KG1 (cell line): ENCODE data around the gene CCNY.
"Not testable (repeated sequence)": the region's sequence is repeated elsewhere in the genome, so short reads cannot be mapped to it uniquely, and the experiment has no call there.

Experiments used
- DNase-seq: peaks from one replicate; lab custom pipeline; 2025; lab: John Stamatoyannopoulos, UW

Gene CCNY

DNA sequence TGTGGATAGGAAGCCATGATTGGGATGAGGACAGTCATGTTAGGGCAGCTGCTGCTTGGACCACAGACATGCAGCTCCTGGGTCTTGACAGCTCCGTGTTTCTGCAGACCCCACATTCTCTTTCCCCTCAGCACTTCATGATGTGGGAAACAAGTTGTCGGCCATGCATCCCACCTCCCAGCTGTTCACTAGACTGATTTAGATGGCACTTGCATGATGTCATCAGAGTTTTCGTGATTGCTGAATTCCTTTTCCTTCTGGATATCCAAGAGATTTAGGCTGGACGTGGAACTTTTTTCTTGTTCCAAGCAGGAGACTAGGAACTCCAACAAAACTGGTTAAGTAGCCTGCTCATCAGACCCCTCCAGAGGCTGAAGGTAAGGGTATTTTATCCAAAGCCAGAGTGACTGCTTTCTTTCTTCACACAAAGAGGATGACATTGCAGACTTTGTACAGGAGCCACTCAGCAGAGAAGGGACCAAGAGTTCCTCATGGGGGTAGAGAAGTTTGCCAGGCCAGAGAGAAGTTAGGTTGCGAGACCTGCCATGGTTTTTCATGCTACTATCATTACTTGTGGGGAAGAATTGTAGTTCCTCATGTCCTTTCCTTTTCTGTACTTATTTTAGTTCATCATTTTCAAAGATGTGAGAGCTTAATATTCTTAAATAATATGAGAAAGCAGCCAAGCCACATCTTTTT lies 151.2 kb downstream of the CCNY start:
- no peak for DNase-seq

DNA sequence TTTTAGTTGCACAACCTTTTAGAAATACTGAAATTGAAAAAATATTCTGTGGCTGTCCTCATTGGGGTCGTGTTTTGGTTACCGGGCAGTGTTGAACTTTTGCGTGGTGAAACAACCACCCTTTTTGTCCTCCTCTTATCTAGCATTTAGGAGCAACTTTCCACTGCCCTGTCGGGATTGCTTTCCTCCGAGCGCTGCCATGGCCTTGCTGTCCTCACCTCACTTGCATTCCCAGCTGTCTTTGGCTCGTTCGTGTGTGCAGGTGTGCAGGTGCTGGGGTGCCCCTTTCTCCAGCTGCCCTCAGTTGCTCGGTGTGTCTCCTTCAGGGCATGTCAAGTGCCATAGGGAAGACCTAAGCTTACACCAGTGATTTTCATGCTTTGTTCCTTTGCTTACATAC lies 151.9 kb downstream of the CCNY start:
- no peak for DNase-seq

DNA sequence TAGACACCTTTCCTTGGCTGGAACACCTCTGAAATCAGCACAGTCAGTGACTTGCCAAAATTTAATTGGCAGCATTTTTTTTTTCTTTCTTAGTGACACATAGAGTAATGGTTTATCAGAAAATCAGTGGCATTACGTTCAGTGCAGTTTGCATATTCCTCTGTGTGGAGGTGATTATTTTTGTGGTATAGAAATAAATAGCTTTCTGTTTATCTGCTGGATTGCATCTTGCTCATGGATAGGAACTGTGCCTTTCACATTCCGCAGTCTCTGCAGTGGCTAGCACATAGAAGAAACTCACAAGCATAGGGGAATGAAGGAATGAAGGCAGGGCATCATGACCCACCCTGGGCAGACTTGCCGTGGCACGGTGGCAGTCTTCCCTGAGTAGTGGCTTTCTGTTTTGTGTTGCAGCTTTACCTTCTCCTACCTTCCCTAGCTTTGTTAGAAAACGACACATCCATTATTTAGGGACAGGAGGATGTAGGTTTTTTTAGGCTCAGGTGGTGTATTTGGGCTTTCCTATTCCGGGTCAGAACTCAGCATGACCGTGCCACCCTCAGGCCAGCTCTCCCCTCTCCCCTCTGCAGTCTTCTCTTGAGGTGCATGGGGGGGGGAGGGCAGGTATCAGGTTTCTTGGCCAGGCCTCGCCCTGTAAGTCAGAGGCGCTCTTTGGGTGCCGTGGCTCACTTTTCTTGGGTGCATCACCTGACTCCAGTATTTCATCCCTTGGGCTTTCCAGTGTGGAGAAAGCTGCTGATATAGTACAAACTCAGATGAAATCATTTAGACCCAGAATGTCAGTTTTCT lies 156.3 kb downstream of the CCNY start:
- no peak for DNase-seq

DNA sequence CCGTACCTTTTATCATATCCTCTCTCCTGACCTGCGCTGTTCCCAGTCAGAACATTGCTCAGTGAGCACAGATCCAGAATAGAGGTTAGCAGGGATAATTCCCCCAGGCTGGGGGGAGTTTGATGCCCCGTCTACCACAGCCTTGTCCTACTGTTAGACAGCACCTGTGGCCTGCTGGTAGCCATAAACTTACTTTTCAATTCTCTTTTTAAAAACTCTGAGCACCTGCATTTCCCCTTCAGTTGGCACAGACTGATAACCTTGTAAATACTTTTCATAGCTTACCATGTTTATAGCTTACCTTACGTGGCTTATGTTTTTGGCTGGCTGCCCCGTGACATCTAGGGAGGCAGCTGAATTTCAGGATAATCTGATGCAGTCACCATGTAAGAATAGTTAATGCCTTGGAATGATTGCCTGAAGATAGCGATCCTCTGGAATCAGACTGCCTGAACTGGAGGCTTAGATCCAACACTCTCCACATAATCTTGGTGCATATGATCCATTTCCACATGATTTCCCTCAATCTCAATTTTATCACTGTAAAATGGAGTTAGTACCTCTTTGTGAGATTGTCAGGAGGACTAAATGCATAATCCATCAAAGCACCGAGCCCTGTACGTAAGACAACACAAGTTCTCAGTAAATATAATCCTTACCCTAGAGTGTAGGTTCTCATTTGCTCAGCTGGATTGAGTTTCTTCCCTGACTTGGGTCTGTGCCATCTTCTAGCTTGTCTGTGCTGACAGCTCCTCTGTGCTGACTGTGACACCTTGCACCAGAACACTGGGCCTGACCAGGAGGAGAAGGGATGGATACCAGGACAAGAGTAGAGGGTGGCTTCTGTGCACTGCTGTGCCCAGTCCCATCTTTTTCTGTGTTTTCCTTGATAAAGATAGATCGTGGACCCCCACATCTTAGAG lies 157.1 kb downstream of the CCNY start:
- no peak for DNase-seq

DNA sequence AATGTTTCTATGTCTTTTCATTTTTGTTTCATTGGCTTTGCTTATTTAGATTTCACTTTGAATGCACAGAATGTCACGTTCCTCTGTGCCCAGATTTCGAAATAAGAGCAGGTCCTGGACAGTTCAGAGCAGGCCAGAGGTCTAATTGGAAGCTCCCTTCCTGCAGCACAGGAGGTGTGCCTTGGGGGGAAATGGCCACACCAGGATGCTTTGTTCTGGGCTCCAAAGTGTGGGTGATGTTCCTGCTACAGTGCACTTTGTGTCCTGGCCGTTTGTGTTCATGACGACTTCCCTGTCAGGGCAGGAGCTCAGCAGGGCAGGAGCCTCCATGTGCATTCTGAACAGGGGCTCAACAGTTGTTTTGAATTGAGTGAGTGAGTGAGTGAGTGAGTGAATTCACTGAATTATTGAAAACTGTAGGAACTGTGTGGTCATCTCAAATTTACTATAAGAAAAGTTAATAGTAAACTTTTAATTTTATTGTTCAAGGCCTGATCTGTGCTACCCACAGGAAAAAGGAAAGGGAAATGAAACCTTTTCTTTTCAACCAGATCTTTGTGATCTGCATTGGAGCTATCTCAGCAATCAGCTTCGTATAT lies 159.3 kb downstream of the CCNY start:
- DNase-seq: no peak

DNA sequence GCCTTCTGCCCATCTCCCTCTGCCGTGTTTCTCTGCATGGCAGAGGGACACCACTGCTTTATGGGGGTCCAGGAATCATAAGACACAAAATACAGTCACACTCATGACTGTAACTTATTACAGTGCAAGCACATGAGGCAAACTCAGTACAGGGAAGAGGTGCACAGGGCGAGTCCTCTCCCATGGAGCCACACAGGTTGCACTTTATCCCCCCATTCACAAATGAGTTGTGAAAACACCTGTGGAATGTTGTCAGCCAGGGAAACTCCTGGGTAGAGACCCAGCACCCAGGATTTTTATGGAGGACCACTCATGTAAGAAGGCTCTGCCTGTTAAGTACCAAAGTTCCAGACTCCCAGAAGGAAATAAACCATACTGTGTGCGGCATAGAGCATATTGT lies 161.6 kb downstream of the CCNY start:
- DNase-seq: no peak

DNA sequence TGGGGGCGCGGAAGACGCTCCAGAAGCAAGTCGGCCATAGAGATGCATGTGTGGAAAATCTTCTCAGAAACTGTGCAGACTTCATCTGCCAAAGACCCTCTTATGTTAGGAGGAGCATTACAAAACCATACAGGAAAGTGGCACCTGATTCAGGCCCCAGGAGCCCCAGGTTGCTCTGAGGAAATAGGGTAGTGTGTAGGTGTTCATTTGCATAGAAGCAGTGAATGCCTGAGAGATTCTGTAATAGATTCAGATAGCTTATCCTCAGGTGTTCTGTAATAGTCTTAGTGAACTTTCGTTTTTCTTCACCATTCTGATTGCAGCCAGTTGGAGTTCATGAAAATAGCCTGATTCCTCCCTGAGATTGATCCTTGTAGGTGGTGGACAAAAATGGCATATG lies 162.4 kb downstream of the CCNY start:
- no peak for DNase-seq

DNA sequence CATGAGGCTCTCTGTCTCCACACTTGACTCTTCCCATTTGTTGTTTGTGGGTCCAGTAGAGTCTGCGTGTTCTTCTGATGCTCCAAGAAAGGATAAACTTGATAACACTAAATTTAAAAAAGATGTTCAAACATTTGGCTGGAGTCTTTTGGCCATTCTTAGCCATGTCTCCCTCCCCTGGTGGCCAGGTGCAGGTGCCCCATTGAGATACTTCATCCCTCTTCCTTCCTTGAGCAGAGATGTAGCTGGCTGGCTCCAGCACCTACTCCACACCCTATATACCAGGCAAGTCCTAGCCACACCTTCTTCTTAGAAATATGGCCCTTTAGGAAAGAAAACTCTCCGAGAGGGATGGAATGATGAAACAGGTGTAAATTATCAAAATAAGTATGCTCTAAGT lies 165.6 kb downstream of the CCNY start:
- no peak for DNase-seq

DNA sequence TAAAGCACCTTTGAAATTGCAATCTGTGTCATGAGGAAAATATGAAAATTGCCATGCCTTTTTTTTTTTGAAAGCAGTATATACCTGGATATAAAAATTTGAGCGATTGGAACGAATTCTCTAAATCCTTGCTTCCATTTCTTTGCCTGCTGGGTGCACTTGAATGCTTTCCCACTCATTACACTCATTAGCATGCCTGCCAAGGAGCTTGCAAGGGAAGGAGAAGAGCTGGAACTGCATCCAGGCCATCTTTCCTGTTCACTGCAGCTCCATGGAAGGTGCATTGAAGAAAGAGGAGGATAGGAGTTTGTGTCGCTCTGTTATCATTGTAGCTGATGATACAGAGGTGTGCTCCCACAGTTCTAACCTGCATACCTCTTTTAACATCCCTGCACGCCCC lies 166.4 kb downstream of the CCNY start:
- DNase-seq: no peak

DNA sequence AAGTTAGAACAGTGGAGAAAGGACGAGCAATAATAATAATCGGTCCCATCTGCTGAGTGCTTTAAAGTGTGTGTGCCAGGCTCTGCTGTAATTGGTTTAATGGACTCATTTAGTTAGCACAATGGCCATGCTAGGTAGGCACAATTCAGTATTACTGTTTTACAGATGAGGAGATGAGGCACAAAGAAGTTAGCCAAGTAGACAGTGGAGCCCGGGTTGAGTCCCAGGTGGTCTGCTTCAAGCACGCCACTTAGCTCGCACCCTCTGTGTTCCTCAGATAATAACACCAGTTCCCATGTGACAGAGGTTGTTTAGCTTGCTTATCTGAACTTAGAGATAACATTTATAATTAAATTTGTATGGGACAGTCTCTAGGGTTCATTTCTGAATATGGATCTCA lies 167.3 kb downstream of the CCNY start:
- DNase-seq: no peak

DNA sequence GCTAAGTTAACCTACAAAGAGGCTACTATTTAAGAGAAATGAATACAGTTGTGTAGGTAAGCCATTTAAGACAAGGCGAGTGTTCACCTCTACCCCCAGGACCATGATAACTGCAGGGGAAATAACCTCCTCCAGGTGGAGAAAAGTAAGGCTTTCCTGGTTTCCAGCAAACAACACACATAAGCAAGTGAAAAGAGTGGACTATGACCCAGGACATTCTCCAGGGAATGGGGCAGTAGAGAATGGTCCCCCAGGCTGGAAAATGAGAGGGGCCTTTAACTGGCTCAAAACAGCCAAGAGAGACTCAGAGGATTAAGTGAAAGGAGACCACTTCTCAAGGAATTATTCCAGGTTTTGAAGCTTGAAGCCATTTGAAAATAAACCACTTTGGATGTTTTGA lies 167.8 kb downstream of the CCNY start:
- DNase-seq: no peak

DNA sequence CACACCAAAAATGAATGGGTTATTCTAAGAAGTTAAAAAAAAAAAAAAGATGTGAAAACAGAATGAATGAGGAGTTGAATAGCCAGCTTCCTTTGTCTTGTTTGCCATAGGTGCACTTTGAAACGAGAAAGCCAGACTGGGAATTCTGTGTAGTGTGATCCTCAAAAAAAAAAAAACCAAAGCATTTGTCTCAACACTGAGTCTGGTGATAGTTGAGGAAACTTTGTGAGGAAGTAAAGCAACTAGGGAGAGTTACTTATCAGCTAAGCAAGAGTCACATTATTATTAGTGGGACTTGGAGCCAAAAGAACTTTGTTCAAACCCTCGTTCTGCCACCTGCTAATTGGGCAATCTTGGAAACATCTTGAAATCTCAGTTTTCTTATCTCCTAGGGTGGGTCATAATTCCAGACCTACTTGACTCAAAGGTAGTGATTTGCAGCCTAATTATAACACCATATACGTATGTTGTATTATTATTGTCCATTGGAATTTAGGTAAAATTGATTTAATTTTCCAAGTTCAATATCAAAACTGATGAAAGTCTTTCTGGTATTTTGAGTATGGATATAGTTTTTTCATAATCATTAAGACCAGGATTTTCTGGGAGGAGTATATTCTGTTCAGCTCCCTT lies 169.0 kb downstream of the CCNY start:
- DNase-seq: no peak

DNA sequence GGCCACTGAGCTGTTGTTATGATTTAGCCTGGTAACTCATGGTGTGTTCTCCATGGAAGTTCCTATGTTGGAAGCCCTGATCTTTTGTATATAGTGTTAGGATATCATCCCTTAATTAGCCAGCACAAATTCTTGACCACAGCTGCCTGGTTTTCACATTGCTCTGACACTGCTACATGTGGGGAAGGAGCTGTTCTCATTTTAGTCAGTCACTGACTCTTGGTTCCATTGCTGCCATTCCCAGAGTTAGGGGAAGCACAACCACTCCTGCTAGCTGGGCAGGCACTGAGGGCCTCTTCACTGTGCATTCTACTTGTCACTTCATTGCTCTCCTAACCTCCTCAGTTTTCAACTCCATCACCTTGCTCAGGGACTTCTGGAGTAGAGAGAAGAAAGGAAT lies 170.4 kb downstream of the CCNY start:
- no peak for DNase-seq

DNA sequence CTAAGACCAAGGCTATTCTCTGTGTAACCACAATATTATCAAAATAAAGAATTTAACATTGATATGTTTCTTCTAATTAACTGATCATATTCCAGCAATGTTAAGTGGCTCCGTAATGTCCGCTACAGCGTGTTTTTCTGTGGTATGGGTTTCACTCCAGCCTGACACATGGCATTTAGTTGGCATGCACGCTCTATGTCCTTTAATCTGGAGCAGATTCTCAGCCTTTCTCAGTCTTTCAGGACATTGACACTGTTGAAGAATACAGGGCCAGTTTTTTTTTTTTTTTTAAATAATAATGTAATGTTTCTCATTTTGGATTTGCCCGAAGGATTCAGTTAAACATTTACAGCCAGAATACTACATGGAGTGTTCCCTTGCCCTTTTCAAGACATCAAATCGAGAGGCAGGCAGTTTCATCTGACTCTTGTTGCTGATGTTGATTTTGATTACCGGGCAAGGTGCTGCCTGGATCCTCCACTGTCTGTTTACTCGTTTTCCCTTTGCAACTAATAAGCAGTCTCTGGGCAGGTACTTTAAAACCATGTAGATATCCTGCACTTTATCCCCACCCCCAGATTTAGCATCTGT lies 171.3 kb downstream of the CCNY start:
- no peak for DNase-seq

DNA sequence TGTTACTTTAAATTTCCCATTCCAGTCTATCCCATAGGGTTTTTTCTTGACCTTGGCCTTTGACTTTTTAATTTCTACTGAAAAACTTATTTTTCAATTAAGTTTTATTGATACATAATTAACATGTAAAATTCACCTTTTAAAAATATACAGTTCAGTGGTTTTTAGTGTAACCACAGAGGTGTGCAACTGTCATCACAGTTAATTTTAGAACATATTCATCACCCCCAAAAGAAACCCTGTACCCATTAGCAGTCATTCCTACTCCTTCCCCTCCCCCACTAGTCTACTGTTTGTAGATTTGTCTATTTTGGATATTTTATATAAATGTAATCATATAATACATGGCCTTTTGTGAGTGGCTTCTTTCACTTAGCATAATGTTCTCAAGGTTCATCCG lies 172.3 kb downstream of the CCNY start:
- DNase-seq: no peak

DNA sequence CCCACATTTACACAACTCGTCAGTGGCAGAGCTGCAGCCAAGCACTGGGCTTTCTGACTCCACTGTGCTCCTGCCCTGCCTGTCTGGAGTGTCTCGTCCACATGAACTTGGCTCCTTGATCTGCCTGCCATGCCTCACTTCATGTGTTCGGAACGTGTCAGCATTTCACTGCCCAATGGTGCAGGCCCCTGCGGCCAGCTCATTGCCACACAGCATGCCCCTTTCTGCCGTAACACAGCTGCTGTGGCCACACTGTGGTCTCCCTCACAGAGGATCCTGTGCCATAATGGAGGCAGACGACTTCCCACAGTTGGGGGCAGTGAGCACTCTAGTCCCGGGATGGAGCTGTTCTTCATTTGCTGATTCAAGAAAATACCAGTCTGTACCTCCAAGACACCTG lies 174.6 kb downstream of the CCNY start:
- DNase-seq: no peak

DNA sequence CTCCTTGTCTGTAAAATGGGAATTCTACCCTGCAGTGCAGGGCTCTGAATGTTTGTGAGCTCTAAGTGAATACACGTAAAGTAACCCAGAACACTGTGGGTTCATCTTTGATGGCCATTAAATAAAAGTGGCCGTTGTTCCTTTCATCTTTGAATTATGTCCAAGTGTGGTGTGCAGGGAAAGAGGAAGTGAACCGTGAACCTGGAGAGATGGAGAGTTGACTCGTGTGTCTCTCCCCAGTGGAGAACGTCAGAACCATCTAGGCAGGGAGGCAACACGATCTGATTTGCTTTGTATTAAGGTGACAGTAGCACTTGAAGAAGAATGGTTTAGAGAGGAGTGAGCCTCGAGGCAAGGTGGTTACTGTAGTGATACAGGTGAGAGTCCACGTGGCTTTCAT lies 175.3 kb downstream of the CCNY start:
- no peak for DNase-seq

DNA sequence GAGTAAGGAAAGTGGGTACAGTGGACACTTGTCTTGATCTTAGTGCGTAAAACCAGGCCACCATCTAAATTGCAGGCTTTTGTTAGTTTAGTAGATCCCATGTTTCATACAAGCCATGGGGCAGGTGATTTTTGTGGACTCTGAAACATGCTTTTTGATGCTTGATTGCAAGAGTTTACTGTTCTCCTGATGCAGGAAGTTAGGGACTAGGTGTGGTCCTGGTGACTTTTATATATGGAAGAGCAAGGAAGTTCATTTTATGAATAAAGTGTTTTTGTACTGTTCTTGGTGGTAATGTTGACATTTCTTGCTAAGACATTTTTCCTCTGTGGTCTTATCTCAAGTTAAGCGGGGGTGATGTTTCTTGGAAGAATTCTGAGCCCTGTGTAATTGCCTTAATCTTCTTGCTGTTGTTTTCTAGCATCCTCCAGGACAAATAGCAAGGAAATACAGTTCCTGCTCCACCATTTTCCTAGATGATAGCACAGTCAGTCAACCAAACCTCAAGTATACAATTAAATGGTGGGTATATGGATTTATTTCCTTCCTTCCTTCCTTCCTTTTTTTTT lies 179.9 kb downstream of the CCNY start:
- DNase-seq: no peak

DNA sequence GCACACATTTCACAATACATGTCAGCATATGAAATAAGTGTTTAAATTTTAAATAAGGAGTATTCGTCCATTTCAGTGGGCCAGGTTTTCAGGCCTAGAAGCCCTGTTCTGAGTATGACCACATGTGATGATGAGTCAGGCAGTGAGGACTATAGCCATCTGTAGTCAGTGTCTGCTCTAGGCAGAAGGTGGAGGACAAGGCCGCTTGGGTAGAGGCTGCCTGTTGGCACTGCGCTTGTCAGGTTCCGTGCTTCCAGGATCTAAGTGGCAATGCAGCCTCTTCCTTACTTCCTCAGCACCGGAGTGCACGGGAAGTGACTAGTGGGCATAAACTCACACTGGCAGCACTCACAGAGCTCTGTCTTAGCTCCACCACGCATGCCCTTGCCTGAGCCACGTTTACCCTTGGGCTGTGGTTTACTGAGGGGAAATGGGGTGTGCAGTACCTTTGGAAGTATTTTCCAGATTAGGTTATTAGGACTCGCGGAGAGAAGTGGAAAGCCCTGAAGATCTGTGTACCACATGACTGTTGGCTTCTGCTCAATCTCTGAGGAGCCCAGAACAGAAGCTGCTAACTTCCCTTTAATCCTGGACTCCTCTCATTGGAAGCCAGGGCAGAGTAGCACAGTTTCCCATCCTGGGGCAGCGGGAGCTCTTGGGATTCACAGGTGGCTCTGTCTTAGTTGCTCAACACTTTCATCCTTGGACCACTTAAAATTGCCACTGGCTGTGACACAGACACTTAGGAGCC lies 181.3 kb downstream of the CCNY start:
- DNase-seq: no peak

DNA sequence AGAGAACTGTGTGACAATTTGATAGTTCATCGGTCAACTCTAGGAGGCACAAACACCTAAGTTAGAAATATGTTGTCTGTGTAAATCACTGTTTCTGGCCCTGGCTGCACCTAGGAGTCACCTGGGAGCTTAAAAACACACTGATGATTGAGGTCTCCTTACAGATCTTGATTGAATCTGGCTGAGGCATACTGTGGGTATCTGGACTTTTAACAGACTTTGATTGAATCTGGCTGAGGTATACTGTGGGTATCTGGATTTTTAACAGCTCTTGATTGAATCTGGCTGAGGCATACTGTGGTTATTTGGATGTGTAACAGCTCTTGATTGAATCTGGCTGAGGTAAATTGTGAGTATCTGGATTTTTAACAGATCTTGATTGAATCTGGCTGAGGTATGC lies 181.9 kb downstream of the CCNY start:
- DNase-seq: not testable (repeated sequence)
